Measurements from ENCODE around the gene G6PC3. TPM values are rescaled to one million over a fixed set of nuclear protein-coding genes. Genes with fewer than 3 reads are reported as not detected.

G6PC3 gene
- total and polyA plus RNA-seq, 2 donors (not counting 3 experiments of a cell fraction or from before 2014, with no cell fraction given): 78.4 to 194 TPM

GRCh38 chr17:44082256-44082927 lies 11.9 kb downstream of the G6PC3 start:
- no peaks in the 10 kb centered on the region for H3K9me1 ChIP-seq (replicated peaks; ENCODE audit: control insufficient read depth, extremely low read depth, insufficient read depth, low read length)
- dilution Hi-C loops (cut with MboI; ENCODE audit: extremely low pct_ligation_motif_present, low sequenced_read_pairs): no loop called here
- TF ChIP-seq GATA2 (IDR thresholded peaks at IDR 0.05; ENCODE audit: insufficient read depth, insufficient read length, low read depth, low read length) (no peak), EZH2 (IDR thresholded peaks at IDR 0.05; ENCODE audit: borderline replicate concordance, low read depth, low read length, severe bottlenecking) (no peak), JUN (IDR thresholded peaks at IDR 0.05; ENCODE audit: borderline replicate concordance, insufficient read depth, insufficient read length, low read depth) (no peak), MYC (IDR thresholded peaks at IDR 0.05; ENCODE audit: low read depth, low read length) (no peak), FOS (IDR thresholded peaks at IDR 0.05; ENCODE audit: borderline replicate concordance, insufficient read depth, low read length) (no peak), MAX (IDR thresholded peaks at IDR 0.05; ENCODE audit: insufficient read depth, insufficient read length) (no peak), POLR2A (IDR thresholded peaks at IDR 0.05; ENCODE audit: low read depth, low read length) (no peak), CTCF (IDR thresholded peaks at IDR 0.05; ENCODE audit: extremely low read depth in 1 of 2, insufficient read depth in 1 of 2, low read depth in 1 of 2, low read length in 2 of 2) (no peak), POLR2AphosphoS5 (IDR thresholded peaks at IDR 0.05; ENCODE audit: insufficient read depth, low read depth, low read length) (no peak)
- no peaks in the 10 kb centered on the region for H4K20me1 ChIP-seq (replicated peaks; ENCODE audit: control insufficient read depth, extremely low read depth, insufficient read depth, low read length)
- ChIA-PET CTCF (interaction anchor here (1.0 to 2.4 kb wide), 3 partner anchors 28 to 86 kb away, joined by 3 to 31 read pairs (median 9); no protein-coding TSS in a partner anchor), POLR2A (no interaction called here)
- H3K27ac ChIP-seq (ENCODE audit: insufficient read depth, low read depth, low read length): no peak overlapping the region
- no peak overlapping the region for H3K4me3 ChIP-seq (replicated peaks in 1 of 3; ENCODE audit: insufficient read depth in 1 of 3, low read depth in 1 of 3, low read length in 3 of 3)
- DNase-seq (ENCODE audit: low read depth, low spot score) (no peak), FAIRE-seq (no peak)
- no peak overlapping the region for H2AFZ ChIP-seq (ENCODE audit: low read depth, low read length)
- H3K4me2 ChIP-seq (ENCODE audit: insufficient read depth, low read length): no peak overlapping the region
- intact Hi-C loops (cut with micrococcal nuclease): no loop called here
- no peaks in the 10 kb centered on the region for H3K79me2 ChIP-seq (ENCODE audit: control insufficient read depth, insufficient read depth, low read length)
- peaks cover 5% of the 10 kb centered on the region for H3K4me1 ChIP-seq (ENCODE audit: control insufficient read depth, extremely low read depth, insufficient read depth, low read length)
- no peaks in the 10 kb centered on the region for H3K9me3 ChIP-seq (replicated peaks; ENCODE audit: control insufficient read depth, insufficient read depth, low read length)
- BruUV-seq (replicated peaks): no TSS peak
- H3K36me3 ChIP-seq (ENCODE audit: control insufficient read depth in 2 of 2, extremely low read depth in 1 of 2, insufficient read depth in 2 of 2, low read length in 2 of 2): peaks cover 0 to 19% of the 10 kb centered on the region in 2 experiments
- H3K9ac ChIP-seq (replicated peaks; ENCODE audit: extremely low read depth, insufficient read depth, low read length): no peak overlapping the region
- no peaks in the 10 kb centered on the region for H3K27me3 ChIP-seq (ENCODE audit: control insufficient read depth in 2 of 2, insufficient read depth in 2 of 2, low read length in 2 of 2)

Data from endothelial cell of umbilical vein (primary cell).